Endothelial cell of umbilical vein (primary cell): ENCODE data around the gene SMYD4. TPM values are rescaled to one million over a fixed set of nuclear protein-coding genes. Genes with fewer than 3 reads are reported as not detected.

ENCODE experiments used
- BruUV-seq: library from RNA; stranded (reverse); fragments of 400-500 nt; replicated peaks from 2 replicates; lab custom pipeline; 2021; lab: Mats Ljungman, UMichigan
- CTCF ChIA-PET: fragments of 300-600, 350-600 bp; sonication (Branson Sonifier 250); formaldehyde crosslinking; loops from one replicate; lab custom pipeline; 2021; ENCODE audit warnings: antibody characterized with exemption, inconsistent platforms; lab: Charles Lee
- POLR2A ChIA-PET: fragments of 300-600, 350-600 bp; sonication (Branson Sonifier 250); formaldehyde crosslinking; loops from one replicate; lab custom pipeline; 2021; ENCODE audit warnings: antibody characterized with exemption, inconsistent platforms; lab: Charles Lee
- DNase-seq: peaks from one replicate; pipeline ENCODE4 v3.0.0-alpha.2; 2011; ENCODE audit warnings: low read depth, low spot score
- FAIRE-seq: peaks from 2 replicates; lab custom pipeline; 2011; peaks lifted over from hg19 to GRCh38; lab: Jason Lieb, UNC
- H2AFZ ChIP-seq: 2 replicates; pipeline ENCODE4 v1.6.0; 2012; ENCODE audit warnings: low read depth, low read length, control low read depth, inconsistent platforms
- H3K27ac ChIP-seq: 2 replicates; pipeline ENCODE4 v1.5.1; 2011; ENCODE audit warnings: low read depth, mild to moderate bottlenecking, control low read depth, low read length, moderate library complexity; ENCODE audit not compliant: insufficient read depth
- H3K27me3 ChIP-seq, 2 experiments: 2 replicates each; pipeline versions ENCODE4 v1.6.0 to v1.6.1; 2011; ENCODE audit warnings: low read length in 2 of 2, mixed read lengths in 1 of 2; ENCODE audit not compliant: control insufficient read depth in 2 of 2, insufficient read depth in 2 of 2
- H3K36me3 ChIP-seq, 2 experiments: 2 replicates in 1 of 2; 3 replicates in 1 of 2; pipeline ENCODE4 v1.5.1; 2011; ENCODE audit warnings: low read length in 2 of 2, mild to moderate bottlenecking in 1 of 2, moderate library complexity in 1 of 2; ENCODE audit not compliant: control insufficient read depth in 2 of 2, insufficient read depth in 2 of 2; ENCODE audit errors: extremely low read depth in 1 of 2
- H3K4me1 ChIP-seq: 3 replicates; pipeline ENCODE4 v1.5.1; 2011; ENCODE audit warnings: mild to moderate bottlenecking, low read length; ENCODE audit not compliant: control insufficient read depth, insufficient read depth; ENCODE audit errors: extremely low read depth
- H3K4me2 ChIP-seq: 2 replicates; pipeline ENCODE4 v1.6.1; 2011; ENCODE audit warnings: low read length, control low read depth, mixed read lengths; ENCODE audit not compliant: insufficient read depth
- H3K4me3 ChIP-seq, 3 experiments: fragments of 200-600 bp in 1 of 3; sonication (generic), shearing (Covaris generic) in 1 of 3; replicated peaks in 1 of 3; 2 replicates each; pipeline ENCODE4 v1.5.1; 2011 to 2016; ENCODE audit warnings: control low read depth in 3 of 3, low read length in 3 of 3, mild to moderate bottlenecking in 2 of 3, inconsistent platforms in 1 of 3, low read depth in 1 of 3, moderate library complexity in 1 of 3; ENCODE audit not compliant: insufficient read depth in 1 of 3
- H3K79me2 ChIP-seq: 2 replicates; pipeline ENCODE4 v1.6.0; 2012; ENCODE audit warnings: low read length, inconsistent platforms; ENCODE audit not compliant: control insufficient read depth, insufficient read depth
- H3K9ac ChIP-seq: replicated peaks from 2 replicates; pipeline ENCODE3; 2011; ENCODE audit warnings: low read length, control low read depth; ENCODE audit not compliant: insufficient read depth; ENCODE audit errors: extremely low read depth
- H3K9me1 ChIP-seq: replicated peaks from 3 replicates; pipeline ENCODE4 v1.6.0; 2011; ENCODE audit warnings: mild to moderate bottlenecking, low read length; ENCODE audit not compliant: control insufficient read depth, insufficient read depth; ENCODE audit errors: extremely low read depth
- H3K9me3 ChIP-seq: replicated peaks from 2 replicates; pipeline ENCODE4 v1.5.1; 2012; ENCODE audit warnings: low read length, inconsistent platforms; ENCODE audit not compliant: control insufficient read depth, insufficient read depth
- H4K20me1 ChIP-seq: replicated peaks from 2 replicates; pipeline ENCODE3; 2011; ENCODE audit warnings: mild to moderate bottlenecking, low read length; ENCODE audit not compliant: control insufficient read depth, insufficient read depth; ENCODE audit errors: extremely low read depth
- CTCF ChIP-seq, 2 donors: IDR thresholded peaks; 1 replicate in 1 of 2; 2 replicates in 1 of 2; pipeline ENCODE4 v1.5.1; 2011; ENCODE audit warnings: low read length in 2 of 2, mild to moderate bottlenecking in 2 of 2, moderate library complexity in 2 of 2, control low read depth in 1 of 2, inconsistent platforms in 1 of 2, low read depth in 1 of 2; ENCODE audit not compliant: insufficient read depth in 1 of 2; ENCODE audit errors: extremely low read depth in 1 of 2
- EZH2 ChIP-seq: IDR thresholded peaks from 2 replicates; pipeline ENCODE4 v1.6.1; 2012; ENCODE audit warnings: borderline replicate concordance, low read depth, mild to moderate bottlenecking, moderate library complexity, low read length, inconsistent platforms; ENCODE audit not compliant: severe bottlenecking
- FOS ChIP-seq: IDR thresholded peaks from 2 replicates; pipeline ENCODE4 v1.6.1; 2011; ENCODE audit warnings: mild to moderate bottlenecking, low read length, moderate library complexity, borderline replicate concordance; ENCODE audit not compliant: insufficient read depth
- GATA2 ChIP-seq: IDR thresholded peaks from 2 replicates; pipeline ENCODE4 v1.7.0; 2011; ENCODE audit warnings: low read depth, mild to moderate bottlenecking, moderate library complexity, mixed read lengths, low read length; ENCODE audit not compliant: insufficient read length, insufficient read depth
- JUN ChIP-seq: IDR thresholded peaks from 2 replicates; pipeline ENCODE4 v1.6.1; 2011; ENCODE audit warnings: borderline replicate concordance, low read depth; ENCODE audit not compliant: insufficient read length, insufficient read depth
- MAX ChIP-seq: IDR thresholded peaks from 2 replicates; pipeline ENCODE4 v1.6.1; 2011; ENCODE audit not compliant: insufficient read depth, insufficient read length
- MYC ChIP-seq: IDR thresholded peaks from one replicate; pipeline ENCODE4 v1.6.1; 2011; ENCODE audit warnings: mild to moderate bottlenecking, low read depth, low read length
- POLR2A ChIP-seq: IDR thresholded peaks from 2 replicates; pipeline ENCODE4 v1.6.1; 2012; ENCODE audit warnings: low read depth, mild to moderate bottlenecking, control low read depth, low read length
- POLR2AphosphoS5 ChIP-seq: IDR thresholded peaks from 2 replicates; pipeline ENCODE4 v1.6.1; 2012; ENCODE audit warnings: low read depth, mild to moderate bottlenecking, control low read depth, low read length, moderate library complexity; ENCODE audit not compliant: insufficient read depth
- dilution Hi-C: fragments of 300-500 bp; cut with MboI; formaldehyde crosslinking; loops from one replicate; pipeline ENCODE4 v1.15.0; 2019; ENCODE audit warnings: low sequenced_read_pairs; ENCODE audit not compliant: extremely low pct_ligation_motif_present
- intact Hi-C: fragments of 100-400 bp; cut with micrococcal nuclease; formaldehyde crosslinking; loops from one replicate; pipeline ENCODE4 v1.10.0; 2022
- polyA plus RNA-seq, 4 experiments: library from polyadenylated mRNA; depleted of rRNA in 3 of 4; stranded (reverse) in 3 of 4; unstranded in 1 of 4; fragments of >200 nt; gene quantifications; 2 replicates each; pipeline versions ENCODE4 v1.2.1 to v1.2.3, GENCODE V29; 2011 to 2012; ENCODE audit warnings: missing spikeins in 1 of 4
- total RNA-seq: library from RNA; stranded (reverse); gene quantifications from 2 replicates; pipeline ENCODE4 v1.2.3, GENCODE V29; 2021

Gene SMYD4
- total and polyA plus RNA-seq, 2 donors (not counting 3 experiments of a cell fraction or from before 2014, with no cell fraction given), result 6.0 to 14.6 TPM

- H3K79me2 ChIP-seq, result no peaks in the 10 kb centered on the region
- no peak overlapping the region for H3K27ac ChIP-seq
- no peaks in the 10 kb centered on the region for H4K20me1 ChIP-seq
- ChIA-PET CTCF (interaction anchor here (1.5 to 4.6 kb wide), 2 partner anchors 140 to 192 kb away, joined by 4 to 53 read pairs; no protein-coding TSS in a partner anchor), POLR2A (no interaction called here)
- H2AFZ ChIP-seq, result no peak overlapping the region
- H3K4me1 ChIP-seq, result peaks cover 5% of the 10 kb centered on the region
- TF ChIP-seq CTCF (IDR thresholded peaks at IDR 0.05; ENCODE audit: extremely low read depth in 1 of 2, insufficient read depth in 1 of 2, low read depth in 1 of 2, low read length in 2 of 2), result no peak
- TF ChIP-seq MYC, result no peak
- H3K9me1 ChIP-seq, result no peaks in the 10 kb centered on the region
- no peaks in the 10 kb centered on the region for H3K9me3 ChIP-seq
- peaks cover 0 to 2% of the 10 kb centered on the region in 2 experiments for H3K36me3 ChIP-seq
- H3K9ac ChIP-seq, result no peak overlapping the region
- FAIRE-seq, result no peak
- no TSS peak for BruUV-seq
- intact Hi-C loops (no loop called here), dilution Hi-C loops (no loop called here)
- no peak for DNase-seq
- H3K27me3 ChIP-seq, result no peaks in the 10 kb centered on the region
- no peak overlapping the region for H3K4me3 ChIP-seq
- no peak overlapping the region for H3K4me2 ChIP-seq
Measured at GRCh38 chr17:1861391-1862010, 31.8 kb upstream of the SMYD4 start.

- DNase-seq, result no peak
- Histone ChIP-seq H3K79me2 (no peaks in the 10 kb centered on the region), H3K4me1 (peaks cover 5% of the 10 kb centered on the region), H3K4me3 (no peak overlapping the region), H3K9ac (no peak overlapping the region), H3K36me3 (peaks cover 0 to 2% of the 10 kb centered on the region in 2 experiments), H3K4me2 (no peak overlapping the region), H3K9me1 (no peaks in the 10 kb centered on the region), H3K27ac (no peak overlapping the region), H3K27me3 (no peaks in the 10 kb centered on the region), H2AFZ (no peak overlapping the region), H4K20me1 (no peaks in the 10 kb centered on the region), H3K9me3 (no peaks in the 10 kb centered on the region)
- TF ChIP-seq POLR2AphosphoS5 (no peak), GATA2 (no peak), POLR2A (no peak), JUN (no peak), EZH2 (no peak), MYC (no peak), MAX (no peak), CTCF (IDR thresholded peaks at IDR 0.05; ENCODE audit: extremely low read depth in 1 of 2, insufficient read depth in 1 of 2, low read depth in 1 of 2, low read length in 2 of 2) (no peak), FOS (no peak)
- POLR2A ChIA-PET, result no interaction called here
- BruUV-seq, result no TSS peak
- intact Hi-C loops (no loop called here), dilution Hi-C loops (no loop called here)
- CTCF ChIA-PET, result no interaction called here
- no peak for FAIRE-seq
Measured at GRCh38 chr17:1860978-1861377, 31.3 kb upstream of the SMYD4 start.
